Fibroblast of gingiva (primary cell): ENCODE data around the gene SF3A2.
"Not testable (repeated sequence)": the region's sequence is repeated elsewhere in the genome, so short reads cannot be mapped to it uniquely, and the experiment has no call there.

Source experiments
- DNase-seq: peaks from one replicate; pipeline ENCODE4 v3.0.0-alpha.2; 2011; ENCODE audit warnings: low read depth

SF3A2 gene

GRCh38 chr19:2274931-2275535, 38.4 kb downstream of the SF3A2 start:
- peak; percentile 67 for DNase-seq

GRCh38 chr19:2275588-2276428, 39.2 kb downstream of the SF3A2 start:
- DNase-seq, result no peak

- DNase-seq, result no peak
Observed at GRCh38 chr19:2276429-2276986, 39.9 kb downstream of the SF3A2 start.

GRCh38 chr19:2277138-2277537, 40.5 kb downstream of the SF3A2 start:
- no peak for DNase-seq

- DNase-seq, result no peak
Observed at GRCh38 chr19:2278459-2279158, 42.0 kb downstream of the SF3A2 start.

GRCh38 chr19:2280633-2281264, 44.1 kb downstream of the SF3A2 start:
- DNase-seq, result no peak

- not testable (repeated sequence) for DNase-seq
Observed at GRCh38 chr19:2281265-2282061, 44.8 kb downstream of the SF3A2 start.

- DNase-seq, result no peak
Observed at GRCh38 chr19:2282062-2282861, 45.6 kb downstream of the SF3A2 start, which contains the start of gene PEAK3. PEAK3 (minus strand) TSS chr19:2282175; CDS start chr19:2280931, 1,244 bp downstream.

- no peak for DNase-seq
Observed at GRCh38 chr19:2282862-2283237, 46.2 kb downstream of the SF3A2 start.

GRCh38 chr19:2283835-2284507, 47.3 kb downstream of the SF3A2 start:
- no peak for DNase-seq

- no peak for DNase-seq
Observed at GRCh38 chr19:2286402-2287140, 49.9 kb downstream of the SF3A2 start.

- DNase-seq, result no peak
Observed at GRCh38 chr19:2287585-2288337, 51.1 kb downstream of the SF3A2 start.

GRCh38 chr19:2288338-2288817, 51.8 kb downstream of the SF3A2 start:
- DNase-seq, result no peak

- DNase-seq, result no peak
Observed at GRCh38 chr19:2288818-2289713, 52.4 kb downstream of the SF3A2 start.

- DNase-seq, result no peak
Observed at GRCh38 chr19:2289714-2290435, 53.3 kb downstream of the SF3A2 start.

GRCh38 chr19:2290441-2291184, 54.0 kb downstream of the SF3A2 start:
- DNase-seq, result no peak
